Endothelial cell (in vitro differentiated cells): Measurements from ENCODE around the gene RPTOR. TPM values are rescaled to one million over a fixed set of nuclear protein-coding genes. Genes with fewer than 3 reads are reported as not detected.

Experiments
- DNase-seq: peaks from one replicate; pipeline ENCODE4 v3.0.0; 2021; ENCODE audit warnings: low spot score
- H3K27ac Mint-ChIP-seq: one replicate; pipeline ENCODE4 v1.8.0; 2021; ENCODE audit warnings: mixed read lengths, inconsistent platforms; ENCODE audit not compliant: unreplicated experiment
- H3K27me3 Mint-ChIP-seq: one replicate; pipeline ENCODE4 v1.8.0; 2021; ENCODE audit warnings: mild to moderate bottlenecking, moderate library complexity, mixed read lengths, inconsistent platforms; ENCODE audit not compliant: unreplicated experiment
- H3K36me3 Mint-ChIP-seq: one replicate; pipeline ENCODE4 v1.8.0; 2021; ENCODE audit warnings: mild to moderate bottlenecking, low read depth, mixed read lengths, inconsistent platforms; ENCODE audit not compliant: unreplicated experiment
- H3K4me1 Mint-ChIP-seq: one replicate; pipeline ENCODE4 v1.8.0; 2021; ENCODE audit warnings: mild to moderate bottlenecking, mixed read lengths, inconsistent platforms; ENCODE audit not compliant: unreplicated experiment
- H3K4me3 Mint-ChIP-seq: one replicate; pipeline ENCODE4 v1.8.0; 2021; ENCODE audit warnings: mild to moderate bottlenecking, mixed read lengths, inconsistent platforms; ENCODE audit not compliant: unreplicated experiment
- H3K9me3 Mint-ChIP-seq: one replicate; pipeline ENCODE4 v1.8.0; 2021; ENCODE audit warnings: mixed read lengths, inconsistent platforms; ENCODE audit not compliant: unreplicated experiment
- total RNA-seq: library from RNA; stranded (reverse); fragmentation: NEBNext Ultra II Directional; extraction: Animal tissue kit (Norgen Biotek cat#: 25700); gene quantifications from one replicate; pipeline ENCODE4 v1.2.1, GENCODE V29; 2021; ENCODE audit not compliant: unreplicated experiment
- TF ChIP-seq, protein P1 (sequence below): fragments of 200-600 bp; sonication (generic); IDR thresholded peaks from one replicate; pipeline ENCODE4 v1.5.0; 2021; ENCODE audit warnings: antibody characterized with exemption; ENCODE audit not compliant: unreplicated experiment

RPTOR gene
- total RNA-seq, 1 donor from 2014 or later, result 36.7 TPM

DNA sequence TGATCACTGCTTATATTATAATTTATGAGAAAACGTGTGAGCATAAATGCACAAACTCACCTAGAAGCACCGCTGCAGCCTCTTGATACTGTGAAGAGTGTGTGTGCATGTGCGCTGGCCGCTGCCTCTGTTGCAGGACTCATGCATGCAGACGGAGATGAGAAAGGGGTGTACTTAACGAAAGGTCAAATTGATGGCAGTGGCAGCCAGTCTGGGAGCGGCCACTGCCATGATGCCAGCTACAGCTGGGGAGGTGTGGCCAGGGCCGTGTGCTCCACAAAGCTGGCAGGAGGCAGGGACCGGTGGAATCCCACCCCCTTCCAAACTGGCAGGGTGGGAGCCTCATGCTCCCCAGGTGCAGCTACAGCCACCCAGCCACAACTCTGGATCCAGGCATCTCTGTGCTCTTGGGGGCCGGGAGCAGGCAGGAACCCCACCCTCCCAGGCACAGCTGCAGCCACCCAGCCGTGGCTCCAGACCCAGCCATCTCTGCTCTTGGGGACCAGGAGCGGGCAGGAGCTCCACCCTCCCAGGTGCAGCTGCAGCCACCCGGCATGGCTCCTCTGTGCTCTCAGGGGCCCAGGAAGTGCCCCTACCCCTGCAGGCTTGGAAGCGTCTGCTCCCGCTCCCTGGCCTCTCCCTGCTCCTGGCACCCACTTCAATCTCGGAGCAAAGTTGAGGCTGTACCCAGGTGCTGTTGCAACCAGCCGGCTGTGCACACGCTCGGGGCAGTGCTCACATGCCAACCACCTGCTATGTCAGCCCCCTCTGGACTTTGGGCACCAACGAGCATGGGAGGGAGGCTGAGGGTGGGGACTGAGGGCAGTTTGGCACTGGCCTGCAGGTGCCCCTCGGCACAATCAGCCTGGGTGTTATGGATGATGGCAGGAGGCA lies 369.5 kb downstream of the RPTOR start:
- no peaks in the 10 kb centered on the region for H3K4me1 Mint-ChIP-seq
- peak overlapping the region; percentile 85 for H3K4me3 Mint-ChIP-seq
- H3K27ac Mint-ChIP-seq, result no peak overlapping the region
- peaks cover 12% of the 10 kb centered on the region for H3K27me3 Mint-ChIP-seq
- peaks cover 37% of the 10 kb centered on the region for H3K36me3 Mint-ChIP-seq
- TF ChIP-seq, protein P1, sequence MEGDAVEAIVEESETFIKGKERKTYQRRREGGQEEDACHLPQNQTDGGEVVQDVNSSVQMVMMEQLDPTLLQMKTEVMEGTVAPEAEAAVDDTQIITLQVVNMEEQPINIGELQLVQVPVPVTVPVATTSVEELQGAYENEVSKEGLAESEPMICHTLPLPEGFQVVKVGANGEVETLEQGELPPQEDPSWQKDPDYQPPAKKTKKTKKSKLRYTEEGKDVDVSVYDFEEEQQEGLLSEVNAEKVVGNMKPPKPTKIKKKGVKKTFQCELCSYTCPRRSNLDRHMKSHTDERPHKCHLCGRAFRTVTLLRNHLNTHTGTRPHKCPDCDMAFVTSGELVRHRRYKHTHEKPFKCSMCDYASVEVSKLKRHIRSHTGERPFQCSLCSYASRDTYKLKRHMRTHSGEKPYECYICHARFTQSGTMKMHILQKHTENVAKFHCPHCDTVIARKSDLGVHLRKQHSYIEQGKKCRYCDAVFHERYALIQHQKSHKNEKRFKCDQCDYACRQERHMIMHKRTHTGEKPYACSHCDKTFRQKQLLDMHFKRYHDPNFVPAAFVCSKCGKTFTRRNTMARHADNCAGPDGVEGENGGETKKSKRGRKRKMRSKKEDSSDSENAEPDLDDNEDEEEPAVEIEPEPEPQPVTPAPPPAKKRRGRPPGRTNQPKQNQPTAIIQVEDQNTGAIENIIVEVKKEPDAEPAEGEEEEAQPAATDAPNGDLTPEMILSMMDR, result no peak
- DNase-seq, result no peak
- H3K9me3 Mint-ChIP-seq, result no peaks in the 10 kb centered on the region

- Mint-ChIP-seq H3K36me3 (peaks cover 26% of the 10 kb centered on the region), H3K4me3 (no peak overlapping the region), H3K27me3 (peaks cover 10% of the 10 kb centered on the region), H3K4me1 (no peaks in the 10 kb centered on the region), H3K9me3 (no peaks in the 10 kb centered on the region), H3K27ac (no peak overlapping the region)
- TF ChIP-seq, protein P1, result no peak
- DNase-seq, result no peak
Measured at GRCh38 chr17:80916246-80916645, 371.6 kb downstream of the RPTOR start.

DNA sequence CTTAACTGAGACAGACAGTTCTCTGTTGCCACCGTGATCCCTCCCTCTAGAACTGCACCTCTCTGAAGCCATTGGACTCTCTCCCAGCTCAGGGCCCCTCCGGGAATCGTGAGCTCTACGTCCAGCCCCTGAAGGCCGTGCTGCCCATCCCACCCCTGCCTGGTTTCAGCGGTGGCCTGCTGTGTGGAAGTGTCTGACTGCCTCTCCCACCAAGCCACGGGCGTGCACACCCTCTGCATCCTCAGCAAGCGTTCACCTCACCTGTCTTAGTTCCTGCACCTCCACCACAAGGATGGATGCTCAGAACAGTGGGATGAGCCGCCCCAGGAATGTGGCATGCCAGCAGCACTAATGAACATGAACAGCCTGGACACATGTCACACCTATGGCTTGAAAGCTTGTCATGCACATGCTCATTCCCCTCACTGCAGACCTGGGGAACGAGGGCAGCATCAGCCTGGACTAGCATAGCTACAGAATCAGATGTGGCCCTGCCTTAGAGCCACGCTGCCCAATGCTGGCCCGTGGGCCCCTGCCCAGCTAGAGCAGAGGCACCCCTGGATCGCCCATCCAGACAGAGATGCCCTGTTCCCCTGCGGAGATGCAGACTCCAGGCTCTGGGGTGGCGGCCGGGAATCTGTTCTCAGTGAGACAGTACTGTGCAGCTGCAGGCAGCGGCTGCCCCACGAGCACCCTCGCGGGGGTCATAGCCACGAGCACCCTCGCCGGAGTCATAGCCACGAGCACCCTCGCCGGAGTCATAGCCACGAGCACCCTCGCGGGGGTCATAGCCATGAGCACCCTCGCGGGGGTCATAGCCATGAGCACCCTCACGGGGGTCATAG lies 373.3 kb downstream of the RPTOR start:
- no peak for DNase-seq
- Mint-ChIP-seq H3K27me3 (peaks cover 10% of the 10 kb centered on the region), H3K9me3 (no peaks in the 10 kb centered on the region), H3K4me3 (peak overlapping the region; percentile 79), H3K27ac (no peak overlapping the region), H3K4me1 (no peaks in the 10 kb centered on the region), H3K36me3 (peaks cover 23% of the 10 kb centered on the region)
- TF ChIP-seq, protein P1, result no peak

GRCh38 chr17:80918731-80919130 lies 374.1 kb downstream of the RPTOR start:
- H3K9me3 Mint-ChIP-seq, result no peaks in the 10 kb centered on the region

More at GRCh38 chr17:80918731-80919130, 374.1 kb downstream of the RPTOR start:
- DNase-seq, result no peak
- peaks cover 8% of the 10 kb centered on the region for H3K27me3 Mint-ChIP-seq
- TF ChIP-seq, protein P1, result no peak
- H3K4me1 Mint-ChIP-seq, result no peaks in the 10 kb centered on the region
- no peak overlapping the region for H3K27ac Mint-ChIP-seq
- H3K4me3 Mint-ChIP-seq, result no peak overlapping the region
- H3K36me3 Mint-ChIP-seq, result peaks cover 17% of the 10 kb centered on the region
